ENCODE data around the gene FOXF1.

- TF ChIP-seq CTCF (optimal IDR thresholded peaks at IDR 0.05 in 1 of 3, IDR thresholded peaks at IDR 0.05 in 1 of 3, conservative IDR thresholded peaks at IDR 0.05 in 1 of 3; ENCODE audit: extremely low read depth in 1 of 3, insufficient read depth in 2 of 3, low read length in 3 of 3) (no peak), EZH2 (IDR thresholded peaks at IDR 0.05; ENCODE audit: low read length) (no peak)
Measured at GRCh38 chr16:86492961-86493629, 17.2 kb upstream of the FOXF1 start.

Measured in keratinocyte (primary cell).